Neural progenitor cell (in vitro differentiated cells): ENCODE data around the gene CDH13. TPM values are rescaled to one million over a fixed set of nuclear protein-coding genes. Genes with fewer than 3 reads are reported as not detected.

Experiments
- DNase-seq: peaks from one replicate; pipeline ENCODE4 v3.0.0-alpha.2; 2016; ENCODE audit warnings: low spot score
- H2AFZ ChIP-seq: fragments of 200-600 bp; sonication (generic); replicated peaks from 2 replicates; pipeline ENCODE4 v1.6.1; 2016; ENCODE audit warnings: antibody characterized with exemption
- H3F3A ChIP-seq: fragments of 200-600 bp; sonication (generic); 2 replicates; pipeline ENCODE4 v1.6.1; 2016; ENCODE audit warnings: antibody characterized with exemption, low read depth
- H3K27ac ChIP-seq: fragments of 200-600 bp; sonication (generic); 2 replicates; pipeline ENCODE4 v1.5.1; 2016; ENCODE audit warnings: mild to moderate bottlenecking
- H3K27me3 ChIP-seq: fragments of 200-600 bp; sonication (generic); 2 replicates; pipeline ENCODE4 v1.6.1; 2016; ENCODE audit warnings: mild to moderate bottlenecking, moderate library complexity
- H3K36me3 ChIP-seq: fragments of 200-600 bp; sonication (generic); 2 replicates; pipeline ENCODE4 v1.5.1; 2016
- H3K4me1 ChIP-seq: fragments of 200-600 bp; sonication (generic); 2 replicates; pipeline ENCODE4 v1.6.1; 2016; ENCODE audit warnings: mixed run types
- H3K4me2 ChIP-seq: fragments of 200-600 bp; sonication (generic); 2 replicates; pipeline ENCODE4 v1.6.1; 2016
- H3K4me3 ChIP-seq: fragments of 200-600 bp; sonication (generic); 2 replicates; pipeline ENCODE4 v1.5.1; 2016
- H3K79me2 ChIP-seq: fragments of 200-600 bp; sonication (generic); 2 replicates; pipeline ENCODE4 v1.6.1; 2016; ENCODE audit warnings: low read depth
- H3K9ac ChIP-seq: fragments of 200-600 bp; sonication (generic); 2 replicates; pipeline ENCODE4 v1.6.1; 2016
- H3K9me3 ChIP-seq: fragments of 200-600 bp; sonication (generic); 2 replicates; pipeline ENCODE4 v1.5.1; 2016; ENCODE audit warnings: low read depth
- H4K20me1 ChIP-seq: fragments of 200-600 bp; sonication (generic); 2 replicates; pipeline ENCODE4 v1.6.1; 2016; ENCODE audit warnings: low read depth
- H3K27ac Mint-ChIP-seq: 3 replicates; pipeline ENCODE4 v1.8.0; 2021; ENCODE audit warnings: mixed read lengths
- H3K27me3 Mint-ChIP-seq: 2 replicates; pipeline ENCODE4 v1.8.0; 2022; ENCODE audit warnings: low read depth, mild to moderate bottlenecking, inconsistent platforms, moderate library complexity, mixed read lengths; ENCODE audit not compliant: insufficient read depth
- H3K36me3 Mint-ChIP-seq: 3 replicates; pipeline ENCODE4 v1.8.0; 2021; ENCODE audit warnings: mixed read lengths
- H3K4me1 Mint-ChIP-seq: 3 replicates; pipeline ENCODE4 v1.8.0; 2021; ENCODE audit warnings: mixed read lengths
- H3K4me3 Mint-ChIP-seq: 3 replicates; pipeline ENCODE4 v1.8.0; 2021; ENCODE audit warnings: mild to moderate bottlenecking, moderate library complexity, mixed read lengths
- H3K9me3 Mint-ChIP-seq: 3 replicates; pipeline ENCODE4 v1.8.0; 2020; ENCODE audit warnings: mixed read lengths
- CTCF ChIP-seq: fragments of 200-600 bp; sonication (generic); IDR thresholded peaks from 2 replicates; pipeline ENCODE4 v1.5.1; 2017; ENCODE audit warnings: antibody characterized with exemption, mild to moderate bottlenecking
- EZH2 ChIP-seq: fragments of 200-600 bp; sonication (generic); IDR thresholded peaks from 2 replicates; pipeline ENCODE4 v1.6.1; 2017; ENCODE audit warnings: antibody characterized with exemption, mild to moderate bottlenecking, moderate library complexity
- EZH2phosphoT487 ChIP-seq: fragments of 200-600 bp; sonication (generic); IDR thresholded peaks from 2 replicates; pipeline ENCODE4 v1.6.1; 2017; ENCODE audit warnings: antibody characterized with exemption
- total RNA-seq: library from RNA; depleted of rRNA; stranded (reverse); fragments of >200 nt; gene quantifications from 2 replicates; pipeline ENCODE4 v1.2.3, GENCODE V29; 2015; ENCODE audit warnings: low replicate concordance

The CDH13 gene
- total RNA-seq, 1 donor from 2014 or later, result 3.0 TPM

GRCh38 chr16:82625066-82625968 lies 1.5 kb upstream of the CDH13 start:
- H3K9me3 Mint-ChIP-seq, result no peaks in the 10 kb centered on the region
- no peaks in the 10 kb centered on the region for H3K79me2 ChIP-seq
- peaks cover 19% of the 10 kb centered on the region for H3K4me1 Mint-ChIP-seq
- H3K27ac Mint-ChIP-seq, result no peak overlapping the region
- H3K27me3 Mint-ChIP-seq, result peaks cover 27% of the 10 kb centered on the region
- TF ChIP-seq EZH2phosphoT487, result no peak
- TF ChIP-seq EZH2, result no peak
- TF ChIP-seq CTCF, result no peak
- no peak overlapping the region for H3K4me3 Mint-ChIP-seq
- DNase-seq, result no peak
- no peak overlapping the region for H2AFZ ChIP-seq
- H3K9ac ChIP-seq, result no peak overlapping the region
- no peak overlapping the region for H3K27ac ChIP-seq
- no peaks in the 10 kb centered on the region for H3K36me3 ChIP-seq
- H3K9me3 ChIP-seq, result no peaks in the 10 kb centered on the region
- peaks cover 18% of the 10 kb centered on the region for H3K4me1 ChIP-seq
- no peak overlapping the region for H3K4me3 ChIP-seq
- no peaks in the 10 kb centered on the region for H4K20me1 ChIP-seq
- no peak overlapping the region for H3K4me2 ChIP-seq
- peaks cover 62% of the 10 kb centered on the region for H3K27me3 ChIP-seq
- H3K36me3 Mint-ChIP-seq, result no peaks in the 10 kb centered on the region
- H3F3A ChIP-seq, result no peaks in the 10 kb centered on the region

- Mint-ChIP-seq H3K27me3 (peaks cover 30% of the 10 kb centered on the region), H3K36me3 (no peaks in the 10 kb centered on the region), H3K9me3 (peaks cover 3% of the 10 kb centered on the region), H3K4me3 (peak overlapping the region; percentile 73), H3K27ac (no peak overlapping the region), H3K4me1 (peaks cover 10% of the 10 kb centered on the region)
- no peak for DNase-seq
- Histone ChIP-seq H3K9me3 (no peaks in the 10 kb centered on the region), H3K4me3 (peak overlapping the region; percentile 56), H3K27ac (no peak overlapping the region), H3K9ac (no peak overlapping the region), H3K4me2 (peak overlapping the region; percentile 99), H3K36me3 (no peaks in the 10 kb centered on the region), H4K20me1 (no peaks in the 10 kb centered on the region), H3K79me2 (no peaks in the 10 kb centered on the region), H3K27me3 (peaks cover 62% of the 10 kb centered on the region), H3F3A (no peaks in the 10 kb centered on the region), H3K4me1 (peaks cover 20% of the 10 kb centered on the region), H2AFZ (peak overlapping the region; percentile 100)
- no peak for TF ChIP-seq CTCF
- TF ChIP-seq EZH2, result no peak
- no peak for TF ChIP-seq EZH2phosphoT487
Observed at GRCh38 chr16:82628088-82628423, 1.3 kb downstream of the CDH13 start.

GRCh38 chr16:82628711-82629110 lies 1.9 kb downstream of the CDH13 start:
- H3K79me2 ChIP-seq, result no peaks in the 10 kb centered on the region
- Mint-ChIP-seq H3K27me3 (peaks cover 30% of the 10 kb centered on the region), H3K27ac (no peak overlapping the region), H3K9me3 (peaks cover 3% of the 10 kb centered on the region), H3K36me3 (no peaks in the 10 kb centered on the region), H3K4me3 (peak overlapping the region; percentile 74), H3K4me1 (peaks cover 10% of the 10 kb centered on the region)
- no peak overlapping the region for H3K9ac ChIP-seq
- no peaks in the 10 kb centered on the region for H4K20me1 ChIP-seq
- H3K27me3 ChIP-seq, result peaks cover 61% of the 10 kb centered on the region
- H3K4me2 ChIP-seq, result no peak overlapping the region
- no peak overlapping the region for H3K4me3 ChIP-seq
- peaks cover 20% of the 10 kb centered on the region for H3K4me1 ChIP-seq
- H3K27ac ChIP-seq, result no peak overlapping the region
- no peak for DNase-seq
- no peaks in the 10 kb centered on the region for H3K36me3 ChIP-seq
- H3K9me3 ChIP-seq, result no peaks in the 10 kb centered on the region
- TF ChIP-seq EZH2, result no peak
- no peak for TF ChIP-seq EZH2phosphoT487
- TF ChIP-seq CTCF, result no peak
- H3F3A ChIP-seq, result no peaks in the 10 kb centered on the region
- H2AFZ ChIP-seq, result no peak overlapping the region
